T-helper 1 cell (primary cell): ENCODE measurements around the gene FXYD4.
A peak's percentile ranks its signal among the peaks of the same experiment; 100 is the strongest.
"Not testable (repeated sequence)": the region's sequence is repeated elsewhere in the genome, so short reads cannot be mapped to it uniquely, and the experiment has no call there.

Experiments
- DNase-seq, 5 donors: peaks; one replicate each; pipeline ENCODE4 v3.0.0-alpha.2; 2012 to 2020
- total RNA-seq, 4 donors: gene quantifications; one replicate each; lab custom pipeline; 2026; lab: John Stamatoyannopoulos, UW

The FXYD4 gene, protein sequence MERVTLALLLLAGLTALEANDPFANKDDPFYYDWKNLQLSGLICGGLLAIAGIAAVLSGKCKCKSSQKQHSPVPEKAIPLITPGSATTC
- 0 reads per million in 4 donors for total RNA-seq

DNA sequence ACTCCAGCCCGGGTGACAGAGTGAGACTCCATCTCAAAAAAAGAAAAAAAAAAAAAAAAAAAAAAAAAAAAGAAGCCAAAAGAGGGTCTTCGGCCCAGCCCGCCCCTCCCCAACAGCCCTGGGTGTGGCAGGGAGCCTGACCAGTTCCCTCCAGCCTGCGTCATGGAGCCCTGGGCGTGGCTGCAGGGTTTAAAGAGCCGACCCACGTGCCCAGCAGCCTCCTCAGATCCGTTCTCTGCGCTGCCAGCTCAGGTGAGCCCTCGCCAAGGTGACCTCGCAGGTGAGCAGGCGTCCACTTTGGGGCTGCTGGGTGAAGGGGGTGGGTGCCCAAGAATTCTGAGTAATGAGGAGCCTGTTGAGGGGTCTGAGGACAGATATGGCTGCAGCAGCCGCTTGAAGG is at the start of gene FXYD4:
FXYD4 (plus strand) TSS at position 219 of the 400 bp plus-strand sequence. CDS start 2,111 bp downstream, outside the sequence.
- DNase-seq, result no peak

DNA sequence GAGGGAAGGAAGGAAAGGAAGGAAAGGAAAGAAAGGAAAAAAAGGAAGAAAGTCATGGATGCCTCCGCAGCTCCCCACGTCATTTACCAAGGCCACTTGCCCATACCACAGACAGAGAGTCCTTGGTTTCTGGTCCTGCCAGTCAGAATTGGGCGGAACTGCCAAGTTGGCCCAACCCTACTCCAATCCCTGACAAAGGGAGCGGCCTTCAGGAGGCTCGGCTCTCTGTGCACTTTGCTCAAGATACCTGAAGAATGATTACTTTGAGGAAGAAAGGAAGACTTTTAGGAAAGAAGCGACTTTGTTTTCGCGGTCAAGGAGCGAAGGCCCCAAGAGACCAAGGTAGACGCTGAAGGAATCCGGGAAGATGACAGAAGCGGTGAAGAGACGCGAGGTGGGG is 49.1 kb upstream of the FXYD4 start:
- DNase-seq, result no peak

DNA sequence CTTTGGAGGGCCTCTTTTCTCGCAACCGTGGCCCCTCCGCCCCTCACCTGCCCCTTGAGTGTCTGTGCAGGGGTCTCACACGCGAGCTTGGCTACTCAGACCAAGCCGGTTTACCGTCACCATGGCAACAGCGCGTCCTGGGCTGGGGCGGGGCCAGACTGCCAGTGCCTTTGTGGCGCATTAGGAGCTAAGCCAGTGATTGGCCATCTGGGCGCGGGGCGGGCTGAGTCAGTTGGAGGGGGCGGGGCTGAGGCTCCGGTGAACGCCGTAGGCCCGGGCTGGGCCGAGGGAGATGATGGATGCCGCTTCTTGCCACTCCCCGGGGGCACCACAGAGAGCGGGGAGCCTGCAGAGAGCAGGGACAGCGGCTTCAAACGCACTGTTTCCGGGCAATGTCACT is 48.7 kb upstream of the FXYD4 start:
- DNase-seq, result peak; percentile 78 to 87 (median 80)

DNA sequence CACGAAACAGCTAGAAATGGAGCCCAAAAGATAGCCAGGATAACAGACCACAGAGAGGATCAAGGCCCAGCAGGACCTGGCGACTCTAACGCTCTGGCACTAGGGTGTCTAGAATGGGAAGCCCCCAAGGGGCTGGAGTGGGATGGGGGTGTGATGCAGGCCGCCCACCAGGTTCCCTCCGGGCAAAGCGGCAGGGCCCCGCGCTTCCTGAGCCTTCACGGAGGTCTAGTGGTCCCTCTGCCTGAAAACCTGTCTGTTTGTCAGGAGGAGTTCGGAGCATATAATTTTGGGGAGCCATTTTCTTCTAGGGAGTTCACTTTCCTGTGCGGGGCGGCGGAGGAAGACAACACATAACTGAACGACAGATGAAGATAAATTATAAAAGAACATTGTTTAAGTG is 48.2 kb upstream of the FXYD4 start:
- no peak for DNase-seq

DNA sequence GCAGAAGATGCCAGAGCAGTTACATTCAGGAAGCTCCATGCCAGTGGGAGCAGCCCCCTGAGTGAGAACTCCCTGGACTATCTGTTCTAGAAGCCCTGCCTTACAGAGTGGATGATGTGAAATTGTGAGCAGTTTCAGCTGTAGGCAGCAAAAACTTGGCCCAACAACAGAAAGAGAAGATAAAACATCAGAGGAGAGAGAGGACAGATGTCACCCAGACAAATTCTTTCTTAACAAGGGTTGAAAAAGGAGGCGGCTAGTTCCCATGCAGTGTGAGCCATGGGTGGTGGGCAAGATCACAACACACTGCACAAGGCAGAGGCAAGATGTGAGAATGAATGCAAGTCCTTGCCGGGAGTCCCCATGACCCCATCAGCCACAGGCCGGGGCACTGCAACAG is 46.6 kb upstream of the FXYD4 start:
- no peak for DNase-seq

DNA sequence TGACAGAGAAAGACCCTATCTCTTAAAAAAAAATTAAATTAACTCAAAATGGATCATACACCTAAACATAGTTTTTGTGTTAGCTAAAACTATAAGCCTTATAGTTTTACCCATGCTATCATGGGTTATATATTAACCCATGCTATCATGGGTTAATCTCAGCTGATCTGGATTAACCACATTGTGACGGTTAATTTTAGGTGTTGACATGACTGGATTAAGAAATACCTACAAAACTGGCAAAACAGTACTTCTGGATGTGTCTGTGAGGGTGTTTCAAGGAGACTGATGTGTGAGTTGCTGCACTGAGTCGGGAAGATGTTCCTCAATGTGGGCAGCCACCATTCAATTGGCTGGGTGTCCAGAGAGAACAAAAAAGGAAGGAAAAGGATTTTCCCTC is 44.3 kb upstream of the FXYD4 start:
- DNase-seq, result no peak

DNA sequence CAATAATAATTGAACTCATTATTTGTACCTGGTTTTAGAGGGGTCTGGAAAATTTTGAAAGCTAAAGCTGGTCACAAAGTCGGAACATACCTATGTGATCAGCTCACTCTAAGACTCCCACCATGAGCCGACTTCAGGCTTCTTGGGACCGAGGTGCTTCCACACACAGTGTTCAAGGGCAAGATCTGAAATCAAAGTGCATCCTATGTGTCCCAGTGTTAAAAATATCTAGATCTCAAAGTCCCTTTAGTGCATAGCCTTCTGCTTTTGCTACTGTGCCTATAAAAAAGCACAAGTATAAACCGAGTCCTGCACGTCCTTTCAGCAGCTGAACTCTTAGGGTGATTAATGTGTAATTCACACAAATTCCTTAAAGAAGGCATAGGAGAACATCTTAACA is 43.5 kb upstream of the FXYD4 start:
- no peak for DNase-seq

DNA sequence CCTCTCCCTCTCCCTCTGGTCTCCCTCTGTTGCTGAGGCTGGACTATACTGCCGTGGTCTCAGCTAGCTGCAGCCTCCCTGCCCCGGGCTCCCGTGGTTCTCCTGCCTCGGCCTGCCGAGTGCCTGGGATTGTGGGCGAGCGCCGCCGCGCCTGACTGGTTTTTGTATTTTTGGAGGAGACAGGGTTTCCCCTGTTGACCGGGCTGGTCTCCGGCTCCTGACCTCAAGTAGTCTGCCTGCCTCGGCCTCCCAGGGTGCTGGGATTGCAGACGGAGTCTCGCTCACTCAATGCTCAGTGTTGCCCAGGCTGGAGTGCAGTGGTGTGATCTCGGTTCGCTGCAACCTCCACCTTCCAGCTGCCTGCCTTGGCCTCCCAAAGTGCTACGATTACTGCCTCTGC is 42.6 kb upstream of the FXYD4 start:
- DNase-seq, result not testable (repeated sequence)

DNA sequence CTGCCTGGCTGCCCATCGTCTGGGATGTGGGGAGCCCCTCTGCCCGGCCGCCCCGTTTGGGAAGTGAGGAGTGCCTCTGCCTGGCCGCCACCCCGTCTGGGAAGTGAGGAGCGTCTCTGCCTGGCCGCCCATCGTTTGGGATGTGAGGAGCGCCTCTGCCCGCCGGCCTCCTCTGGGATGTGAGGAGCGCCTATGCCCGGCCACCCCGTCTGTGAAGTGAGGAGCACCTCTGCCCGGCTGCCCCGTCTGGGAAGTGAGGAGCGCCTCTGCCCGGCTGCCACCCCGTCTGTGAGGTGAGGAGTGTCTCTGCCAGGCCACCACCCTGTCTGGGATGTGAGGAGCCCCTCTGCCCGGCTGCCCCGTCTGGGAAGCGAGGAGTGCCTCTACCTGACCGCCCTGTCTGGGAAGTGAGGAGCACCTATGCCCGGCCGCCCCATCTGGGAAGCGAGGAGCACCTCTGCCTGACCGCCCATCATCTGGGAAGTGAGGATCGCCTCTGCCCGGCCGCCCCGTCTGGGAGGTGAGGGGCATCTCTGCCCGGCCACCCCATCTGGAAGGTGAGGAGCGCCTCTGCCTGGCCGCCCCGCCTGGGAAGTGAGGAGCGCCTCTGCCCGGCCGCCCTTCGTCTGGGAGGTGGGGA is 42.1 kb upstream of the FXYD4 start:
- not testable (repeated sequence) for DNase-seq

DNA sequence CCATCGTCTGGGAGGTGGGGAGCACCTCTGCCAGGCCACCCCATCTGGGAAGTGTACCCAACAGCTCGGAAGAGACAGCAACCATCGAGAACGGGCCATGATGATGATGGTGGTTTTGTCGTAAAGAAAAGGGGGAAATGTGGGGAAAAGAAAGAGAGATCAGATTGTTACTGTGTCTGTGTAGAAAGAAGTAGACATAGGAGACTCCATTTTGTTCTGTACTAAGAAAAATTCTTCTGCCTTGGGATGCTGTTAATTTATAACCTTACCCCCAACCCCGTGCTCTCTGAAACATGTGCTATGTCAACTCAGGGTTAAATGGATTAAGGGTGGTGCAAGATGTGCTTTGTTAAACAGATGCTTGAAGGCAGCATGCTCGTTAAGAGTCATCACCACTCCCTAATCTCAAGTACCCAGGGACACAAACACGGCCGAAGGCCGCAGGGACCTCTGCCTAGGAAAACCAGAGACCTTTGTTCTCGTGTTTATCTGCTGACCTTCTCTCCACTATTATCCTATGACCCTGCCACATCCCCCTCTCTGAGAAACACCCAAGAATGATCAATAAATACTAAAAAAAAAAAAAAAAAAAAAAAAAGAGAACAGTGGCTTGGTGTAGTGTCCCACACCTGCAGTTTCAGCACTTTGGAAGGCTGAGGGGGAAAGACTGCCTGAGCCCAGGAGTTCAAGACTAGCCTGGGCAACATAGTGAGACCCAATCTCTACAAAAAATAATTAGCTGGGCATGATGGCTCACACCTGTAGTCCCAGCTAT is 41.2 kb upstream of the FXYD4 start:
- not testable (repeated sequence) for DNase-seq

DNA sequence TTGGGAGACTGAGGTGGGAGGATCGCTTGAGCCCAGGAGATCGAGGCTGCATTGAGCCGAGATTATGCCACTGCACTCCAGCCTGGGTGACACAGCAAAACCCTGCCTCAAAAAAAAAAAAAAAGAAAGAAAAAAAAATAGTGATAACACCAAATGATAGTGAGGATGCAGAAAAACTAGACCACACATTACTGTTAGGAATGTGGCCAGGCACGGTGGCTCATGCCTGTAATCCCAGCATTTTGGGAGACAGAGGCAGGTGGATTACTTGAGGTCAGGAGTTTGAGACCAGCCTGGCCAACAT is 40.7 kb upstream of the FXYD4 start:
- not testable (repeated sequence) for DNase-seq

DNA sequence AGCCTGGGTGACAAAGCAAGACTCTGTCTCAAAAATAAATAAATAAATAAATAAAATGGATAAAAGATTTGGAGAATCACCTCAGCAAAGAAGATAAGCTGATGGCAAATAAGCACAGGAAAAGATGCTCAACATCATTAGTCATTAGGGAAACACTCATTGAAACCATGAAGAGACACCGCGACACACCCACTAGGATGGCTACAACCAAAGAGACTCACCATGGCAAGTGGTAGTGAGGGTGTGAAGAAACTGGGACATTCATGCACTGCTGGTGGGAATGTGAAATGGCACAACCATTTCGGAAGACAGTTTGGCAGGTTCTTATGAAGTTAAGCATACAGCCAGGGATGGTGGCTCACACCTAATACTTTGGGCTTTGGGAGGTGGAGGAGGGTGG is 37.8 kb upstream of the FXYD4 start:
- no peak for DNase-seq

DNA sequence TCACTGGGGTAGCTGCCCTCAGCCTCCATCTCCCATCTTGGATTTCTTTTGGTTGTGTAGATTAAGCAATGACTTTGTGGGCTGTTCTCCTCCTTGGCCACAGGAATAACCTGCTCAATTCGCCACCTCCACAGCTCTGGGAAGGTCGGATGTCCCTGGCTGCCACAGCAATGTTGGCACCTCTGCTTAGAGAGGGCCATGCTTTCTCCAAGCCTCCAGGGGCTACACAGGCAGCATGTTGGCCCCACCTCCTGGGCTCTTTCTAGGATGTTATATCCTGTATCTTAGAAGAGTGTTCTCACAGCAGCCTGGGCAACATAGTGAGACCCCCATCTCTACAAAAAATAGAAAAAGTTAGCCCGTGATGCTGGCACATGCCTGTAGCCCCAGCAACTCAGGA is 35.4 kb upstream of the FXYD4 start:
- no peak for DNase-seq

DNA sequence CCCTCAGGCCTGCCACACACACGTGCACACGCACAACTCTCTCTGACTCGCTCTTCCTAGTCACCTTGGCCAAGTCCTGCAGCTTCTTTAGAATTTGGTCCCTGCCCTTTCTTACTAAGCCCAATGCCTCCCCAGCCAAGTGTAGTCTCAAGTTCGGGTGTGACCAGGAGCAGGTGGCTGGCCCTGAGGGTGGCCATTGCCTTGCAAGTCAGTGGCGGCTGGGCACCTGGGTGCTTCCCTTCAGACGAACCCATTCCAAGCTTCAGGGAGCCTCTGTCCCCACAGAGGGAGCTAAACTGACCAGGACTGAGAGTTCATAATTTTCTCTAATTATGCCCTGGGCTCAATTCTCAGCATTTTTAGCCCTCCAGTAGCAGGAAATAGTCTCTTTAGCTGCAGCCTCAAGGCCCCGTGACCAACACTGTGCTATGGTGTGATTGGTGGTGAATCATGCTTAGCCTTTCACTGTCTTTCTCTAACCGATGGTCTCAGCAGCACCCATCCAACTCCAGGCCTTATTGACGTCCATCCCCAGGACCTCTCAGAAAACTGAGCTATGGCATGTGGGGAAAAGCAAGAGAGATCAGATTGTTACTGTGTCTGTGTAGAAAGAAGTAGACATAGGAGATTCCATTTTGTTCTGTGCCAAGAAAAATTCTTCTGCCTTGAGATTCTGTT is 34.7 kb upstream of the FXYD4 start:
- DNase-seq, result no peak

DNA sequence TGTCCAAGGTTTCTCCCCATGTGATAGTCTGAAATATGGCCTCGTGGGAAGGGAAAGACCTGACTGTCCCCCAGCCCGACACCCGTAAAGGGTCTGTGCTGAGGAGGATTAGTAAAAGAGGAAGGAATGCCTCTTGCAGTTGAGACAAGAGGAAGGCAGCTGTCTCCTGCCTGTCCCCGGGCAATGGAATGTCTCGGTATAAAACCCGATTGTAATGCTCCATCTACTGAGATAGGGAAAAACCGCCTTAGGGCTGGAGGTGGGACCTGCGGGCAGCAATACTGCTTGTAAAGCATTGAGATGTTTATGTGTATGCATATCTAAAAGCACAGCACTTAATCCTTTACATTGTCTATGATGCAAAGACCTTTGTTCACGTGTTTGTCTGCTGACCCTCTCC is 33.9 kb upstream of the FXYD4 start:
- not testable (repeated sequence) for DNase-seq

DNA sequence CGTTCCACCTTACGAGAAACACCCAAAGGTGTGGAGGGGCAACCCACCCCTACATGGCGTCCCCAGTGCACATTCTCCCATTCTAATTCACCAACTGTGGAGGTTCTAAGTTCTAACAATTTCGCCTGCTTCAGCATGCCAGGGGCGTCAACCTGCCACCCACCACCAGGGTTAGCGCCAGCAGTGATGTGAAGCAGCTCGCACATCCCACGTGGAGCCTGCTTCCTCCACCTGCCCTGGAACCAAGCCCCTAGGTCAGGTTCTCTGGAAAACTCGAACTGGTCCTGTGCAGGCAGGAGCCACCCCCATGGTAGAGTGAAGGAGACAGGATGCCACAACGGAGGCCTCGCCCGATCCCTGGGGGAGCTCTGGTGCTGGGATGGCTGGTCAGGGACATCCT is 33.3 kb upstream of the FXYD4 start:
- DNase-seq, result no peak

DNA sequence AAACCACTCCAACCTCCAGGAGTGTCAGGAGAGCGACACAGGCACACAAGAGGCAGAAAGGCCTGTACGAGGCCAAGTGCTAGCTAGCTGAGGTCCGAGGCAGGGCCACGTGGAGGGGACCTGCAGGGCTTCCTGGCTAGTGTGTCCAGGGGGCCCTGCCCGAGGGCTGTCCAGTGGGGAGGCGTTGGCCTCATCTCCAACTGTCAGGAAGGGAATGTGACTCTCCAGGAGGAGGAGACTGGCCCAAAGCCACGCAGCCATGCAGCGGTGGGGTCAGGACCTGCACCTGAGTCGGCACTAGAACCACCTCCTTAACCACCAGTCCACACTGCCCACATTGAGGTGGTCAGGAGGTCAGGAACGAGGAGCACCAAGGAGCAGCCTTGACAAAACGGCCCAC is 32.3 kb upstream of the FXYD4 start:
- DNase-seq, result no peak

DNA sequence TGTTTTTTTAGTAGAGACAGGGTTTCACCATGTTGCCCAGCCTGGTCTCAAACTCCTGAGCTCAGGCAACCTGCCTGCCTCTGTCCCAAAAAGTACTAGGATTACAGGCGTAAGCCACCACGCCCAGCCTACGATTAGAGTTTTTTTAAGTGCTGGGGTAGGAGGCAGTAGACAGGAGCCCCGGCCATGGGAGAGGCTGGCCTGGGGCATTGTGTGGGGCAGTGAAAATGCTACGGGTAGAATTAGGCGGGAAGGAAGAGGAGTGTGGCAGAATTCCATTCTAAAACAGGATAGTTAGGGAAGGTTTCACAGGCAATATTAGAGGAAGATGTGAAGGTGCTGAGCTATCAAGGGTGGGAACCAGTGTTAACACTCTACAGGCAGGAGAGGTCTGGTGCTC is 31.3 kb upstream of the FXYD4 start:
- DNase-seq, result no peak

DNA sequence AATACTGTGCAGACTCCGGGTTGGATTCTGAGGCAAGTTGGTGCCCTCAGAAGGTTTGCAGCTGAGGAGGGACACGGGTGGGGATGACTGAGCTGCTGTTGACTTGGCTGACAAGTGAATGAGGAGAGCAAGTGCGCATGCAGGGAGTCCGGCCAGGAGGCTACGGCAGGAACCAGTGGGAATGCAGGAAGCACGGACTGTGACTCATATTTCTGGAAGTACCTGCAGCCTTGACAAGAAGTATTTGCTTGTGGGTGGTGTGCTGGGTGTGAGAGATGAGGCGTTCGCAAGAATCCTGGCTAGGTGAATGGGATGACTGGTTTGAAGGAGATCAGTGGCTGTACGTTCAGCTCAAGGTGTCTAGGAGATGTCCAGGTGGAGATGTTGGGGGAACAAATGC is 30.8 kb upstream of the FXYD4 start:
- DNase-seq, result no peak

DNA sequence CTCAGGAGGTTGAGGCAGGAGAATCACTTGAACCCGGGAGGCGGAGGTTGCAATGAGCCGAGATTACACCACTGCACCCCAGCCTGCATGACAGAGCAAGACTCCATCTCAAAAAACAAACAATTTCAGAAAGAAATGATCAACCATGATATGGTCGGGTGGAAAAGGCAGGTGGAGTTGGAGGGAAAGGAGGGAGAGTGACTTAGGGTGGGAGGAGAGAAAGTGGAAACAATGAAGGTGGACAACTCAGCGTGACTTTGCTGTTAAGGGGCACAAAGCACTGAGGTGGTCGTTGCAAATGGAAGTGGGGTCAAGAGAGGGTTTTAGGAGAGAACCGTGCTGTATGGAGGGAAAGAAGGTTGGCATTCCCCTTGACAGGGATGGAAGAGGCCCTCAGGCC is 30.0 kb upstream of the FXYD4 start:
- no peak for DNase-seq

DNA sequence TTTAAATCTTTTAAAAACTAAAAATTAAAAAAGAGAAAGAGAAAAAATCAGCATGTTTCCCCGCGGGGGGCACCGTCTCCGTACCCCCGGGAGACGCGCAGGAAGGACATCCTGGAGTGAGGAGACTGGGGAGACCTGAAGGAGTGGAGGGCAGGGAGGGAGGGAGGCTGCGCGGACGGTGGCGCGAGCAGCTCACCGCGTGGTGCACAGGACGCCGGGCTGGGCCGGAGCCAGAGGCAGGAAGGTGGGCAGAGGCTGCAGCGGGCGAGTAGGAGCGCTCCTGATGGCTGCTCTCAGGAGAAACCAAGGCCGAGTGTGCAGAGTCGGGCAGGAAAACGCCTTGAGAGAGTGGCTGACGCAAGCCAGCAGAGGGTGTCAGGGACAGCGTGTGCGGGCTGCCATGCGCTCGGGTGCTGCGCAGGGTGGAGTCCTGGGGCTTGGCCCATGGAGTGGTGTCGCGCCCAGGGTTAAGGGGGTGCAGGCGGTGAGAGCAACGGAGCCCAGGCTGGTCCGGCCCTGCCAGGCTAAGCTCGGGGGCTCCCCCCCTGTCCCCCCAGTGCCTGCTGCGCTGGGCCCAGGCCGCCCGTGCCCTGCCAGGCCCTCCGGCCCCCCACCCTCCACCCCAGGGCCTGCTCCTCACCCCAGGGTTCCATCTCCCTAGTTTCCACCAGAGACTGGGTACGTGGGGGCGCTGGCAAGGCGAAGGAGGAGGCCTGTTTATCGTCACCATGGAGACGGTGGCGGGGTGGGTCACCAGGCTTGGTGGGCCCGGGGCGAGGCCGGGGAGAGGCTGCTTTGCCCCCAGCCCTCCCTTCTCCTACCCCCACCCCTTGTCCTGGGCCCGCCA is 28.9 kb upstream of the FXYD4 start:
- no peak for DNase-seq

DNA sequence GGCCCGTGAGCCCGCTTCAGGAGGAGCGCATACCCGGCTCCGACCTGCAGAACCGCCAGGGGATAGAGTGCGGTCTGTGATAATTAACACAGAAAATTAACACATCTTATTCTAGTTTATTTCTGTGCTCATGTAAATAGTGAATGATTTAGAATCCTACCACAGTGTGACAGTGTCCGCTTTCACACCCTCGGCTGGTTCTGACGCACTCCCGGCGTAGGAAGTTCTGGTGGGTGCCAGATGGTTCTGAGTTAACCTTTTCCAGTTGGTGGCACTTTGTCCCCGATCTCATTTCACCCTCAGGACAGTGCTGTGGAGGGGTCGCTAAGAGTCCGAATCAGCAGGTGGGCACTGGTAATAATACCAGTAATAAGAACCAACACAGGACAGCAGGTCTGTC is 28.3 kb upstream of the FXYD4 start:
- DNase-seq, result no peak

DNA sequence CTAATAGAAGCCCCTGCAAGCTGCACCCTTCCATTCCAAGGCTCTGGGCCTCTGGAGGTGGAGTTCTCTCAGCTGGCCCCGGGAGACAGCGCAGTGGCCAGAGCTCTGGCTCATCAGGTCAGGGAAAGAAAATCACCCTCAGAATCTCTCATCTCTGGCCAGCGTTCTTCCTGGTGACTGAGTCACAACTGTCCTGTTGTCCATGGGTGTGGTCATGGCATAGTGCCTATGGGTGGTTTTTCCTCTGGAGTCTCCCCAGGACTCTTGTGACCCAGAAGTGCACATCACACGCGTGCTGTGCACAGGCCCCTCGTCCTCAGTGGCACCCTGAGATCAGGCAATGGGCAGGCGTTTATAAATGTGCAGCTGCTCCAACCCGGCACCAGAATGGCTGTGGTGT is 27.4 kb upstream of the FXYD4 start:
- no peak for DNase-seq
